Esophagus muscularis mucosa (tissue), 3 donors: ENCODE measurements around the gene PANX2.

Experiments used
- CTCF ChIP-seq, 3 experiments: fragments of 200-600 bp in 2 of 3; fragments of 450-650 bp in 1 of 3; sonication (generic) in 2 of 3; IDR thresholded peaks; one replicate each; pipeline ENCODE4 v1.5.1; 2017 to 2019; ENCODE audit warnings: antibody characterized with exemption in 3 of 3, mild to moderate bottlenecking in 2 of 3, moderate library complexity in 1 of 3
- POLR2A ChIP-seq: fragments of 450-650 bp; IDR thresholded peaks from one replicate; pipeline ENCODE4 v1.6.1; 2017; ENCODE audit warnings: antibody characterized with exemption, moderate library complexity, mild to moderate bottlenecking, low read depth
- POLR2AphosphoS5 ChIP-seq, 2 donors: sonication (generic); formaldehyde crosslinking; IDR thresholded peaks; one replicate each; pipeline ENCODE4 v1.6.1; 2017; ENCODE audit warnings: antibody characterized with exemption in 2 of 2

- TF ChIP-seq CTCF (IDR thresholded peaks at IDR 0.05) (no peak), POLR2A (no peak), POLR2AphosphoS5 (IDR thresholded peaks at IDR 0.05) (no peak)
Observed at GRCh38 chr22:50148166-50148500, 22.4 kb upstream of the PANX2 start.
